Measurements from ENCODE around the gene XYLT1. TPM values are rescaled to one million over a fixed set of nuclear protein-coding genes. Genes with fewer than 3 reads are reported as not detected.

XYLT1 gene
- total RNA-seq, 4 donors from 2014 or later, result 5.6 to 14.9 (median 10.8) TPM

DNA sequence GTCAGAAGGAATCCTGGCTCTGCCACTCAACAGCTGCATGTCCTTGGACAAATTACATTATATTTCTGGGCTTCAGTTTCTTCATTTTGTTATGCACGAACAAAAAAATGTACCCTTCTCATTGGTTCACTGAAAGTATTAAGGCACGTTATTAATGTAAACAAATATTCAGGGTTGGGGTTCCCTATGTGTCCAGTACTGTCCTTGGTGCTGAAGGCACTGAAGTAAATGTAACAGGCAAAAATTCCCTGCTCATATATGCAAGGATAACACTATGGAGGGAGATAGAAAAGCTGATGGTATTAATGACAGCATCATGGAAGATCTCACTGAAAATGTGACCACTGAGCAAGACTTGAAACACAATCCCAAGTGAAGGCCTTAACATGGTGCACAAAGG, 386.6 kb downstream of the XYLT1 start:
- intact Hi-C loops (cut with DNase I), result no loop called here

GRCh38 chr16:17083628-17084027, 387.1 kb downstream of the XYLT1 start:
- Histone ChIP-seq H3K27ac (no peak overlapping the region), H3K36me3 (no peaks in the 10 kb centered on the region), H3K27me3 (no peaks in the 10 kb centered on the region), H3K4me3 (replicated peaks in 1 of 3) (no peak overlapping the region), H3K4me1 (no peaks in the 10 kb centered on the region), H3K9me3 (no peaks in the 10 kb centered on the region)
- intact Hi-C loops (cut with DNase I), result no loop called here
- DNase-seq, result no peak
- WGBS, 2 donors, result 7 to 8% methylated on average over 1 of the region's 1 CpG
- TF ChIP-seq CTCF (IDR thresholded peaks at IDR 0.05) (no peak), POLR2A (IDR thresholded peaks at IDR 0.05) (no peak)

More for the DNA sequence above, 386.6 kb downstream of the XYLT1 start:
- no peak for TF ChIP-seq CTCF (IDR thresholded peaks at IDR 0.05)
- TF ChIP-seq POLR2A (IDR thresholded peaks at IDR 0.05), result no peak
- no peaks in the 10 kb centered on the region for H3K9me3 ChIP-seq
- 47 to 49% methylated on average over 2 of the region's 2 CpGs for WGBS, 2 donors
- no peak for DNase-seq
- H3K27ac ChIP-seq, result no peak overlapping the region
- H3K4me3 ChIP-seq (replicated peaks in 1 of 3), result no peak overlapping the region
- H3K4me1 ChIP-seq, result no peaks in the 10 kb centered on the region
- H3K27me3 ChIP-seq, result no peaks in the 10 kb centered on the region
- H3K36me3 ChIP-seq, result no peaks in the 10 kb centered on the region

DNA sequence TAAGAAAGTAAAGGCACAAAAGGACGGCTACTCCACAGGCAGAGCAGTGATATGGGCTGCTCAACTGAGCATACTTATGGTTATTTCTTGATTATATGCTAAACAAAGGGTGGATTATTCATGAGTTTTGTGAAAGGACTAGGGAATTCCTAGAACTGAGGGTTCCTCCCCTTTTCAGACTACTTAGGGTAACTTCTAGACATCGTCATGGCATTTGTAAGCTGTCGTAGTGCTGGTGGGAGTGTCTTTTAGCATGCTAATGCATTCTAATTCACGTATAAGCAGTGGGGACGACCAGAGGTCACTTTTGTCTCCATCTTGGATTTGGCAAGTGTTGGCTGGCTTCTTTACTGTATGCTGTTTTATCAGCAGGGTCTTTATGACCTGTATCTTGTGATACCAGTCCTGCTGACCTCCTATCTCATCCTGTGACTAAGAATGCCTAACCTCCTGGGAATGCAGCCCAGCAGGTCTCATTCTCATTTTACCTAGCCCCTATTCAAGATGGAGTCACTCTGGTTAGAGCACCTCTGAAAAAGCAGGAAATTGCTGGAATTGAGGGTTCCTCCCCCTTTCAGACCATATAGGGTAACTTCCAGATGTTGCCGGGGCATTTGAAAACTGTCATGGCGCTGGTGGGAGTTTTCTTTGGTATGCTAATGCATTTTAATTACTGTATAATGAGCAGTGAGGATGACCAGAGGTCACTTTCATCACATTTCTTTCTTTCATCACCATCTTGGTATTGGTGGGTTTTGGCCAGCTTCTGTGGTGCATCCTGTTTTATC, 388.5 kb downstream of the XYLT1 start:
- Histone ChIP-seq H3K27me3 (no peaks in the 10 kb centered on the region), H3K4me1 (no peaks in the 10 kb centered on the region), H3K36me3 (no peaks in the 10 kb centered on the region), H3K9me3 (no peaks in the 10 kb centered on the region), H3K4me3 (replicated peaks in 1 of 3) (no peak overlapping the region), H3K27ac (no peak overlapping the region)
- TF ChIP-seq CTCF (IDR thresholded peaks at IDR 0.05) (no peak), POLR2A (IDR thresholded peaks at IDR 0.05) (no peak)
- no peak for DNase-seq
- WGBS, 2 donors, result 77 to 82% methylated on average over 7 of the region's 7 CpGs
- intact Hi-C loops (cut with DNase I), result no loop called here

DNA sequence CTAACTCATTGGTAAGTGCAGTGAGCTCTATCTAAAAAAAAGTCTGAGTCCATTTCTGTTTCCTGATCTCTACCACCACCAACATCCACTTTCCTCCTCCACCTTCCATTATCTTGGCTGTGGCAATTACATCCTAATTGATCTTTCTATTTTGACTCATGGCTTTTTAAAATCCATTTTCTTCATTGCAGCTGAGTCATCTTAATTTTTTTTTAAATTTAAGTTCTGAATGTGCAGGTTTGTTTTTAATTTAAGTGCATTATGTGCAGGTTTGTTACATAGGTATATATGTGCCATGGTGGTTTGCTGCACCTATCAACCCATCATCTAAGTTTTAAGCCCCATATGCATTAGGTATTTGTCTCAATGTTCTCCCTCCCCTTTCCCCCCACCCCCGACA, 390.7 kb downstream of the XYLT1 start:
- TF ChIP-seq CTCF (IDR thresholded peaks at IDR 0.05), result no peak
- TF ChIP-seq POLR2A (IDR thresholded peaks at IDR 0.05), result no peak
- DNase-seq, result no peak
- intact Hi-C loops (cut with DNase I), result no loop called here
- no peaks in the 10 kb centered on the region for H3K27me3 ChIP-seq
- 75 to 80% methylated on average over 1 of the region's 1 CpG for WGBS, 2 donors
- H3K36me3 ChIP-seq, result no peaks in the 10 kb centered on the region
- no peaks in the 10 kb centered on the region for H3K4me1 ChIP-seq
- no peaks in the 10 kb centered on the region for H3K9me3 ChIP-seq
- H3K27ac ChIP-seq, result no peak overlapping the region
- H3K4me3 ChIP-seq (replicated peaks in 1 of 3), result no peak overlapping the region

DNA sequence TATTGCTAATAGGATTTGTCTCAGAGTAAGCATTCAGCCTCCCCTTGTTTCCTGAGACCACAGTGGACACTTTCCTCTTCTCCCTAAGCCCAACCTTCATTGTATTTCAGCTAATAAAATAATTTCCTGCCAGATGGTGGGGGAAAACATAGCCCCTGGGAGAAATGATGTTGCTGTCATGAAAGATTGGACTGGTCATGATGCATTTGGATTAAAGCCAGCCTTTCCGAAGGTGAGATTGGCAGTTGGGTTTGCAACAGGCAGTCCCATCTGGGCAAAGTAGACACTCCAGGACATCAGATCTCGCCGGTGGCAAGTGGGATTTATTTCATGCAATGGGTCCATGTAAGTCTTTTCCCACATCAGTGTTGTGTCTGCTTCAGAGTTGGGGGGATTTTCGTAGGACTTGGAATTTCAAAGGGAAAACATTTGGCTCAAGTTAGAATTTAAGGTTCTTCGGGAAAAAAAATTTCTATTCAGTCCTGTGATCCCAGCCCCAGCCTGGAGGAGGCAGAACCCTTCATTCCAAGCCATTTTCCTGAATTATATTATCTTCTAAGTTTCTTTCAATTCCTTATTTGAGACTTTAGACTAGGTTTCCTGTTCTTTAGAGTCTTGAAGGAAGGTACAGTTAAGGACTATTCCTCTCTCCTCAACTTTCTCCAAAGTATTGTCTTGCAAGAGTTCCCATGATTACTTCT, 391.7 kb downstream of the XYLT1 start:
- TF ChIP-seq CTCF (IDR thresholded peaks at IDR 0.05), result no peak
- no peak for TF ChIP-seq POLR2A (IDR thresholded peaks at IDR 0.05)

More for the DNA sequence above, 391.7 kb downstream of the XYLT1 start:
- Histone ChIP-seq H3K27me3 (no peaks in the 10 kb centered on the region), H3K27ac (no peak overlapping the region), H3K9me3 (no peaks in the 10 kb centered on the region), H3K36me3 (no peaks in the 10 kb centered on the region), H3K4me1 (no peaks in the 10 kb centered on the region), H3K4me3 (replicated peaks in 1 of 3) (no peak overlapping the region)
- WGBS, 2 donors, result 67 to 72% methylated on average over 5 of the region's 5 CpGs
- no peak for DNase-seq
- intact Hi-C loops (cut with DNase I), result no loop called here

All from thyroid gland (tissue), 4 donors.